ENCODE data around the gene SMYD3. TPM values are rescaled to one million over a fixed set of nuclear protein-coding genes. Genes with fewer than 3 reads are reported as not detected.

The SMYD3 gene
- total RNA-seq, 4 donors from 2014 or later: 8.4 to 25.7 (median 14.4) TPM

GRCh38 chr1:246068217-246068512, 438.9 kb downstream of the SMYD3 start:
- intact Hi-C loops (cut with DNase I; ENCODE audit: low total_unique reads): no loop called here
- TF ChIP-seq CTCF (IDR thresholded peaks at IDR 0.05) (no peak), POLR2A (IDR thresholded peaks at IDR 0.05) (no peak)
- DNase-seq (ENCODE audit: low spot score in 2 of 2): no peak
- 60 to 65% methylated on average over 3 of the region's 3 CpGs for WGBS, 2 donors
- no peak overlapping the region for H3K4me3 ChIP-seq (ENCODE audit: low read depth, poor library complexity, severe bottlenecking)

GRCh38 chr1:246067432-246068216, 439.5 kb downstream of the SMYD3 start:
- intact Hi-C loops (cut with DNase I; ENCODE audit: low total_unique reads): no loop called here
- WGBS, 2 donors: 57 to 72% methylated on average over 18 of the region's 18 CpGs
- no peak for DNase-seq (ENCODE audit: low spot score in 2 of 2)
- no peak overlapping the region for H3K4me3 ChIP-seq (ENCODE audit: low read depth, poor library complexity, severe bottlenecking)
- no peak for TF ChIP-seq POLR2A (IDR thresholded peaks at IDR 0.05)
- TF ChIP-seq CTCF (IDR thresholded peaks at IDR 0.05): no peak

- intact Hi-C loops (cut with DNase I; ENCODE audit: low total_unique reads): no loop called here
- TF ChIP-seq CTCF (IDR thresholded peaks at IDR 0.05): no peak
- TF ChIP-seq POLR2A (IDR thresholded peaks at IDR 0.05): no peak
- 87 to 90% methylated on average over 3 of the region's 3 CpGs for WGBS, 2 donors
These were observed 440.5 kb downstream of the SMYD3 start for GRCh38 chr1:246066573-246066972.

GRCh38 chr1:246065592-246065991, 441.5 kb downstream of the SMYD3 start:
- DNase-seq (ENCODE audit: low spot score in 2 of 2): no peak
- H3K4me3 ChIP-seq (ENCODE audit: low read depth, poor library complexity, severe bottlenecking): no peak overlapping the region
- intact Hi-C loops (cut with DNase I; ENCODE audit: low total_unique reads): no loop called here
- TF ChIP-seq CTCF (IDR thresholded peaks at IDR 0.05) (no peak), POLR2A (IDR thresholded peaks at IDR 0.05) (no peak)
- 88 to 90% methylated on average over 3 of the region's 3 CpGs for WGBS, 2 donors

More at GRCh38 chr1:246066573-246066972, 440.5 kb downstream of the SMYD3 start:
- DNase-seq (ENCODE audit: low spot score in 2 of 2): no peak
- H3K4me3 ChIP-seq (ENCODE audit: low read depth, poor library complexity, severe bottlenecking): no peak overlapping the region

GRCh38 chr1:246064891-246065290, 442.2 kb downstream of the SMYD3 start:
- DNase-seq (ENCODE audit: low spot score in 2 of 2): no peak
- WGBS, 2 donors: 90 to 92% methylated on average over 3 of the region's 3 CpGs

More at GRCh38 chr1:246064891-246065290, 442.2 kb downstream of the SMYD3 start:
- TF ChIP-seq CTCF (IDR thresholded peaks at IDR 0.05) (no peak), POLR2A (IDR thresholded peaks at IDR 0.05) (no peak)
- intact Hi-C loops (cut with DNase I; ENCODE audit: low total_unique reads): no loop called here
- H3K4me3 ChIP-seq (ENCODE audit: low read depth, poor library complexity, severe bottlenecking): no peak overlapping the region
